Endothelial cell of umbilical vein (primary cell): ENCODE measurements around the gene EDN1. TPM values are rescaled to one million over a fixed set of nuclear protein-coding genes. Genes with fewer than 3 reads are reported as not detected.
A peak's percentile ranks its signal among the peaks of the same experiment; 100 is the strongest.

Experiments used
- BruUV-seq: library from RNA; stranded (reverse); fragments of 400-500 nt; replicated peaks from 2 replicates; lab custom pipeline; 2021; lab: Mats Ljungman, UMichigan
- CTCF ChIA-PET: fragments of 300-600, 350-600 bp; sonication (Branson Sonifier 250); formaldehyde crosslinking; loops from one replicate; lab custom pipeline; 2021; ENCODE audit warnings: antibody characterized with exemption, inconsistent platforms; lab: Charles Lee
- POLR2A ChIA-PET: fragments of 300-600, 350-600 bp; sonication (Branson Sonifier 250); formaldehyde crosslinking; loops from one replicate; lab custom pipeline; 2021; ENCODE audit warnings: antibody characterized with exemption, inconsistent platforms; lab: Charles Lee
- DNase-seq: peaks from one replicate; pipeline ENCODE4 v3.0.0-alpha.2; 2011; ENCODE audit warnings: low read depth, low spot score
- FAIRE-seq: peaks from 2 replicates; lab custom pipeline; 2011; peaks lifted over from hg19 to GRCh38; lab: Jason Lieb, UNC
- H2AFZ ChIP-seq: 2 replicates; pipeline ENCODE4 v1.6.0; 2012; ENCODE audit warnings: low read depth, low read length, control low read depth, inconsistent platforms
- H3K27ac ChIP-seq: 2 replicates; pipeline ENCODE4 v1.5.1; 2011; ENCODE audit warnings: low read depth, mild to moderate bottlenecking, control low read depth, low read length, moderate library complexity; ENCODE audit not compliant: insufficient read depth
- H3K27me3 ChIP-seq, 2 experiments: 2 replicates each; pipeline versions ENCODE4 v1.6.0 to v1.6.1; 2011; ENCODE audit warnings: low read length in 2 of 2, mixed read lengths in 1 of 2; ENCODE audit not compliant: control insufficient read depth in 2 of 2, insufficient read depth in 2 of 2
- H3K36me3 ChIP-seq, 2 experiments: 2 replicates in 1 of 2; 3 replicates in 1 of 2; pipeline ENCODE4 v1.5.1; 2011; ENCODE audit warnings: low read length in 2 of 2, mild to moderate bottlenecking in 1 of 2, moderate library complexity in 1 of 2; ENCODE audit not compliant: control insufficient read depth in 2 of 2, insufficient read depth in 2 of 2; ENCODE audit errors: extremely low read depth in 1 of 2
- H3K4me1 ChIP-seq: 3 replicates; pipeline ENCODE4 v1.5.1; 2011; ENCODE audit warnings: mild to moderate bottlenecking, low read length; ENCODE audit not compliant: control insufficient read depth, insufficient read depth; ENCODE audit errors: extremely low read depth
- H3K4me2 ChIP-seq: 2 replicates; pipeline ENCODE4 v1.6.1; 2011; ENCODE audit warnings: low read length, control low read depth, mixed read lengths; ENCODE audit not compliant: insufficient read depth
- H3K4me3 ChIP-seq, 3 experiments: fragments of 200-600 bp in 1 of 3; sonication (generic), shearing (Covaris generic) in 1 of 3; replicated peaks in 1 of 3; 2 replicates each; pipeline ENCODE4 v1.5.1; 2011 to 2016; ENCODE audit warnings: control low read depth in 3 of 3, low read length in 3 of 3, mild to moderate bottlenecking in 2 of 3, inconsistent platforms in 1 of 3, low read depth in 1 of 3, moderate library complexity in 1 of 3; ENCODE audit not compliant: insufficient read depth in 1 of 3
- H3K79me2 ChIP-seq: 2 replicates; pipeline ENCODE4 v1.6.0; 2012; ENCODE audit warnings: low read length, inconsistent platforms; ENCODE audit not compliant: control insufficient read depth, insufficient read depth
- H3K9ac ChIP-seq: replicated peaks from 2 replicates; pipeline ENCODE3; 2011; ENCODE audit warnings: low read length, control low read depth; ENCODE audit not compliant: insufficient read depth; ENCODE audit errors: extremely low read depth
- H3K9me1 ChIP-seq: replicated peaks from 3 replicates; pipeline ENCODE4 v1.6.0; 2011; ENCODE audit warnings: mild to moderate bottlenecking, low read length; ENCODE audit not compliant: control insufficient read depth, insufficient read depth; ENCODE audit errors: extremely low read depth
- H3K9me3 ChIP-seq: replicated peaks from 2 replicates; pipeline ENCODE4 v1.5.1; 2012; ENCODE audit warnings: low read length, inconsistent platforms; ENCODE audit not compliant: control insufficient read depth, insufficient read depth
- H4K20me1 ChIP-seq: replicated peaks from 2 replicates; pipeline ENCODE3; 2011; ENCODE audit warnings: mild to moderate bottlenecking, low read length; ENCODE audit not compliant: control insufficient read depth, insufficient read depth; ENCODE audit errors: extremely low read depth
- EZH2 ChIP-seq: IDR thresholded peaks from 2 replicates; pipeline ENCODE4 v1.6.1; 2012; ENCODE audit warnings: borderline replicate concordance, low read depth, mild to moderate bottlenecking, moderate library complexity, low read length, inconsistent platforms; ENCODE audit not compliant: severe bottlenecking
- FOS ChIP-seq: IDR thresholded peaks from 2 replicates; pipeline ENCODE4 v1.6.1; 2011; ENCODE audit warnings: mild to moderate bottlenecking, low read length, moderate library complexity, borderline replicate concordance; ENCODE audit not compliant: insufficient read depth
- GATA2 ChIP-seq: IDR thresholded peaks from 2 replicates; pipeline ENCODE4 v1.7.0; 2011; ENCODE audit warnings: low read depth, mild to moderate bottlenecking, moderate library complexity, mixed read lengths, low read length; ENCODE audit not compliant: insufficient read length, insufficient read depth
- JUN ChIP-seq: IDR thresholded peaks from 2 replicates; pipeline ENCODE4 v1.6.1; 2011; ENCODE audit warnings: borderline replicate concordance, low read depth; ENCODE audit not compliant: insufficient read length, insufficient read depth
- MYC ChIP-seq: IDR thresholded peaks from one replicate; pipeline ENCODE4 v1.6.1; 2011; ENCODE audit warnings: mild to moderate bottlenecking, low read depth, low read length
- POLR2A ChIP-seq: IDR thresholded peaks from 2 replicates; pipeline ENCODE4 v1.6.1; 2012; ENCODE audit warnings: low read depth, mild to moderate bottlenecking, control low read depth, low read length
- POLR2AphosphoS5 ChIP-seq: IDR thresholded peaks from 2 replicates; pipeline ENCODE4 v1.6.1; 2012; ENCODE audit warnings: low read depth, mild to moderate bottlenecking, control low read depth, low read length, moderate library complexity; ENCODE audit not compliant: insufficient read depth
- dilution Hi-C: fragments of 300-500 bp; cut with MboI; formaldehyde crosslinking; loops from one replicate; pipeline ENCODE4 v1.15.0; 2019; ENCODE audit warnings: low sequenced_read_pairs; ENCODE audit not compliant: extremely low pct_ligation_motif_present
- intact Hi-C: fragments of 100-400 bp; cut with micrococcal nuclease; formaldehyde crosslinking; loops from one replicate; pipeline ENCODE4 v1.10.0; 2022
- polyA plus RNA-seq, 4 experiments: library from polyadenylated mRNA; depleted of rRNA in 3 of 4; stranded (reverse) in 3 of 4; unstranded in 1 of 4; fragments of >200 nt; gene quantifications; 2 replicates each; pipeline versions ENCODE4 v1.2.1 to v1.2.3, GENCODE V29; 2011 to 2012; ENCODE audit warnings: missing spikeins in 1 of 4
- total RNA-seq: library from RNA; stranded (reverse); gene quantifications from 2 replicates; pipeline ENCODE4 v1.2.3, GENCODE V29; 2021
- TF ChIP-seq, protein P1 (sequence below): IDR thresholded peaks from 2 replicates; pipeline ENCODE4 v1.6.1; 2011; ENCODE audit not compliant: insufficient read depth, insufficient read length

EDN1 gene
- total and polyA plus RNA-seq, 2 donors (not counting 3 experiments of a cell fraction or from before 2014, with no cell fraction given), result 493 to 498 TPM

GRCh38 chr6:12333128-12333527, 43.0 kb downstream of the EDN1 start:
- H3K9ac ChIP-seq, result no peak overlapping the region
- H4K20me1 ChIP-seq, result no peaks in the 10 kb centered on the region
- H3K4me1 ChIP-seq, result peaks cover 3% of the 10 kb centered on the region
- H3K9me1 ChIP-seq, result no peaks in the 10 kb centered on the region
- POLR2A ChIA-PET, result no interaction called here
- CTCF ChIA-PET, result no interaction called here
- no peak overlapping the region for H2AFZ ChIP-seq
- dilution Hi-C loops, result no loop called here
- H3K36me3 ChIP-seq, result no peaks in the 10 kb centered on the region
- H3K4me3 ChIP-seq, result no peak overlapping the region
- BruUV-seq, result no TSS peak
- no peaks in the 10 kb centered on the region for H3K9me3 ChIP-seq
- TF ChIP-seq JUN (no peak), MYC (no peak), GATA2 (no peak), EZH2 (no peak), POLR2AphosphoS5 (no peak), POLR2A (no peak)
- TF ChIP-seq, protein P1, sequence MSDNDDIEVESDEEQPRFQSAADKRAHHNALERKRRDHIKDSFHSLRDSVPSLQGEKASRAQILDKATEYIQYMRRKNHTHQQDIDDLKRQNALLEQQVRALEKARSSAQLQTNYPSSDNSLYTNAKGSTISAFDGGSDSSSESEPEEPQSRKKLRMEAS, result no peak
- no peak overlapping the region for H3K4me2 ChIP-seq
- DNase-seq (no peak), FAIRE-seq (no peak)
- H3K27ac ChIP-seq, result no peak overlapping the region
- intact Hi-C loops, result no loop called here
- no peaks in the 10 kb centered on the region for H3K27me3 ChIP-seq
- no peaks in the 10 kb centered on the region for H3K79me2 ChIP-seq

DNA sequence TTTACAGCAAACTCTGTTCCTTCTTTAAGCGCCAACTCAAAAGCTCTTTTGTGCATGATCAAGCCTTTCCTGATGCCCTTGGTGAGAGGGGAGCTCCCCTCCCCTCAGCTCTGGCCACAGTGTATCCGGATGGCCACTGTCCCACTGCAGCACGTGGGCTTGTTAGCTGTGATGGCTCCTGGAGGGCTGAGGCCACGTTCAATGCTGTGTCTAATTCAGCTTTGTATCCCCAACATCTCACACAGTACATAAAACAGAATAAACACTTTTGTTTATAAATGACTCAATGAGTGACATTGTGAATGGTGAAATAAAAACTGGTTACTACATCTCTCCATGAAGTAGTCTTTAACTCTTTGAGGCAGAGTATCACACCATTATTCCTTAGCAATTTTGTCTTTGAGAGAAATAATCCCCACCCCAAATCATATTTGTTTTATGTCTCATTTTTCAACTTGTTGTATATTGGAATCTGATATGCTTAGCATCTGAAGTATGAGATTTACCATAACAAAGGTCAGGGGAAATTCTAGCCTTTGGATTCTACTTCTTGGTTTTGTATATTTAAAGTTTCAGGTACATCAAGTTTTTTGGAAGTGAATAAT, 44.5 kb downstream of the EDN1 start:
- ChIA-PET CTCF (interaction anchor here (1.1 to 1.5 kb wide), 3 partner anchors 24 to 269 kb away, joined by 3 to 5 read pairs (median 4); no protein-coding TSS in a partner anchor), POLR2A (interaction anchor here (0.7 kb wide), 1 partner anchor 45 kb away, joined by 3 read pairs; no protein-coding TSS in a partner anchor)
- Histone ChIP-seq H3K36me3 (no peaks in the 10 kb centered on the region), H3K9me3 (no peaks in the 10 kb centered on the region), H3K9ac (no peak overlapping the region), H2AFZ (no peak overlapping the region), H3K4me2 (no peak overlapping the region), H3K4me1 (peaks cover 3% of the 10 kb centered on the region), H3K27ac (no peak overlapping the region), H4K20me1 (no peaks in the 10 kb centered on the region), H3K79me2 (no peaks in the 10 kb centered on the region), H3K9me1 (no peaks in the 10 kb centered on the region), H3K27me3 (no peaks in the 10 kb centered on the region), H3K4me3 (no peak overlapping the region)
- FAIRE-seq, result peak; percentile 15
- intact Hi-C loops (no loop called here), dilution Hi-C loops (no loop called here)
- BruUV-seq, result no TSS peak
- no peak for DNase-seq
- TF ChIP-seq EZH2 (no peak), POLR2A (no peak), MYC (no peak), FOS (no peak)
- TF ChIP-seq, protein P1, result no peak
